SU-DHL-6 (cell line): ENCODE measurements around the gene ANXA3.
"Not testable (repeated sequence)": the region's sequence is repeated elsewhere in the genome, so short reads cannot be mapped to it uniquely, and the experiment has no call there.

Experiments
- H2AFZ ChIP-seq: fragments of 200-600 bp; sonication (generic); 2 replicates; pipeline ENCODE4 v1.6.1; 2014; ENCODE audit warnings: low read depth, mild to moderate bottlenecking, moderate library complexity, mixed read lengths, antibody characterized with exemption, low read length; ENCODE audit not compliant: severe bottlenecking
- H3F3A ChIP-seq: fragments of 200-600 bp; shearing (Covaris generic); 2 replicates; pipeline ENCODE4 v1.6.0; 2016; ENCODE audit warnings: antibody characterized with exemption, mild to moderate bottlenecking; ENCODE audit not compliant: insufficient read depth
- H3K27ac ChIP-seq: fragments of 200-600 bp; sonication (generic); 2 replicates; pipeline ENCODE4 v1.5.1; 2016; ENCODE audit warnings: low read depth, mild to moderate bottlenecking, low read length, moderate library complexity, mixed read lengths
- H3K27me3 ChIP-seq: fragments of 200-600 bp; sonication (generic), shearing (Covaris generic); 2 replicates; pipeline ENCODE4 v1.6.0; 2014; ENCODE audit warnings: mild to moderate bottlenecking, low read length
- H3K36me3 ChIP-seq: fragments of 200-600 bp; sonication (generic); 2 replicates; pipeline ENCODE4 v1.6.1; 2014; ENCODE audit warnings: mild to moderate bottlenecking, low read length, mixed read lengths
- H3K4me2 ChIP-seq: fragments of 300-600, 200-600 bp; shearing (Covaris generic), sonication (generic); 2 replicates; pipeline ENCODE4 v1.6.0; 2014; ENCODE audit warnings: low read length, low read depth, mild to moderate bottlenecking; ENCODE audit not compliant: poor library complexity, severe bottlenecking
- H3K4me3 ChIP-seq: fragments of 200-600 bp; sonication (generic); 2 replicates; pipeline ENCODE4 v1.5.1; 2014; ENCODE audit warnings: antibody characterized with exemption, low read length, mild to moderate bottlenecking, mixed read lengths; ENCODE audit not compliant: insufficient read depth, poor library complexity, severe bottlenecking
- H3K79me2 ChIP-seq: fragments of 200-600 bp; sonication (generic); 2 replicates; pipeline ENCODE4 v1.6.1; 2014; ENCODE audit warnings: mild to moderate bottlenecking, low read length, moderate library complexity; ENCODE audit not compliant: insufficient read depth
- H3K9ac ChIP-seq: fragments of 200-600 bp; sonication (generic); 2 replicates; pipeline ENCODE4 v1.7.0; 2014; ENCODE audit warnings: mild to moderate bottlenecking, low read length
- H3K9me2 ChIP-seq: fragments of 200-600 bp; sonication (generic); replicated peaks from 2 replicates; pipeline ENCODE4 v1.6.1; 2014; ENCODE audit warnings: low read length; ENCODE audit not compliant: insufficient read depth
- H3K9me3 ChIP-seq: fragments of 200-600 bp; sonication (generic); 2 replicates; pipeline ENCODE4 v1.6.1; 2014; ENCODE audit warnings: low read length, mixed read lengths; ENCODE audit not compliant: insufficient read depth
- H4K20me1 ChIP-seq: fragments of 200-600 bp; sonication (generic); 2 replicates; pipeline ENCODE4 v1.6.1; 2014; ENCODE audit warnings: low read depth, mild to moderate bottlenecking, antibody characterized with exemption, low read length, moderate library complexity, mixed read lengths
- CTCF ChIP-seq: fragments of 200-600 bp; sonication (generic); IDR thresholded peaks from one replicate; pipeline ENCODE4 v1.5.1; 2017; ENCODE audit warnings: antibody characterized with exemption, mild to moderate bottlenecking, low read length, moderate library complexity; ENCODE audit not compliant: insufficient read depth, poor library complexity, severe bottlenecking
- EZH2phosphoT487 ChIP-seq: fragments of 200-600 bp; sonication (generic), shearing (Covaris generic); conservative IDR thresholded peaks from 2 replicates; pipeline ENCODE4 v1.6.1; 2018; ENCODE audit warnings: mild to moderate bottlenecking, antibody characterized with exemption, low read length, moderate library complexity, mixed read lengths

The ANXA3 gene

GRCh38 chr4:78591404-78591803 is 39.8 kb downstream of the ANXA3 start:
- no peaks in the 10 kb centered on the region for H3K9me3 ChIP-seq
- H3K27ac ChIP-seq = no peak overlapping the region
- H3K4me2 ChIP-seq = no peak overlapping the region
- no peak overlapping the region for H3K9ac ChIP-seq
- no peaks in the 10 kb centered on the region for H4K20me1 ChIP-seq
- H3K36me3 ChIP-seq = no peaks in the 10 kb centered on the region
- no peaks in the 10 kb centered on the region for H3F3A ChIP-seq
- H3K79me2 ChIP-seq = no peaks in the 10 kb centered on the region
- no peak overlapping the region for H3K4me3 ChIP-seq
- H3K27me3 ChIP-seq = no peaks in the 10 kb centered on the region
- H2AFZ ChIP-seq = no peak overlapping the region
- H3K9me2 ChIP-seq = no peaks in the 10 kb centered on the region
- TF ChIP-seq EZH2phosphoT487 = no peak
- TF ChIP-seq CTCF = no peak

- Histone ChIP-seq H3F3A (no peaks in the 10 kb centered on the region), H3K36me3 (no peaks in the 10 kb centered on the region), H3K9me2 (no peaks in the 10 kb centered on the region), H3K9me3 (no peaks in the 10 kb centered on the region), H3K9ac (no peak overlapping the region), H2AFZ (no peak overlapping the region), H3K4me3 (no peak overlapping the region), H3K79me2 (no peaks in the 10 kb centered on the region), H4K20me1 (no peaks in the 10 kb centered on the region), H3K27me3 (no peaks in the 10 kb centered on the region), H3K4me2 (no peak overlapping the region), H3K27ac (no peak overlapping the region)
- TF ChIP-seq EZH2phosphoT487 (no peak), CTCF (peak; percentile 14)
These were observed 40.7 kb downstream of the ANXA3 start for GRCh38 chr4:78592088-78592783.

- Histone ChIP-seq H3K9me2 (no peaks in the 10 kb centered on the region), H3K9ac (no peak overlapping the region), H3K27ac (no peak overlapping the region), H2AFZ (no peak overlapping the region), H3F3A (no peaks in the 10 kb centered on the region), H3K27me3 (no peaks in the 10 kb centered on the region), H3K4me2 (no peak overlapping the region), H3K4me3 (no peak overlapping the region), H4K20me1 (no peaks in the 10 kb centered on the region), H3K36me3 (no peaks in the 10 kb centered on the region), H3K9me3 (no peaks in the 10 kb centered on the region), H3K79me2 (no peaks in the 10 kb centered on the region)
- no peak for TF ChIP-seq CTCF
- no peak for TF ChIP-seq EZH2phosphoT487
These were observed 44.7 kb downstream of the ANXA3 start for GRCh38 chr4:78596111-78596742.

GRCh38 chr4:78598431-78598830 is 46.9 kb downstream of the ANXA3 start:
- H3K36me3 ChIP-seq, H3K27me3 ChIP-seq, H3K27ac ChIP-seq: not testable (repeated sequence)

More at GRCh38 chr4:78598431-78598830, 46.9 kb downstream of the ANXA3 start:
- H3K9ac ChIP-seq, H2AFZ ChIP-seq, H3K9me3 ChIP-seq, H3K4me3 ChIP-seq, H4K20me1 ChIP-seq, H3K9me2 ChIP-seq, H3F3A ChIP-seq, H3K79me2 ChIP-seq, H3K4me2 ChIP-seq: not testable (repeated sequence)
